ENCODE results near the gene NDE1.
"Not testable (repeated sequence)": the region's sequence is repeated elsewhere in the genome, so short reads cannot be mapped to it uniquely, and the experiment has no call there.

NDE1 gene

GRCh38 chr16:15653227-15653626, 3.2 kb downstream of the NDE1 start:
- no peak for DNase-seq

- no peak for DNase-seq
Measured at GRCh38 chr16:15654591-15654990, 4.5 kb downstream of the NDE1 start.

- DNase-seq = not testable (repeated sequence)
Measured at GRCh38 chr16:15655561-15655960, 5.5 kb downstream of the NDE1 start.

GRCh38 chr16:15658149-15658548, 8.1 kb downstream of the NDE1 start:
- DNase-seq = no peak

GRCh38 chr16:15658556-15658955, 8.5 kb downstream of the NDE1 start:
- DNase-seq = no peak

GRCh38 chr16:15660203-15660601, 10.2 kb downstream of the NDE1 start:
- no peak for DNase-seq

- no peak for DNase-seq
Measured at GRCh38 chr16:15665107-15665506, 15.1 kb downstream of the NDE1 start.

- no peak for DNase-seq
Measured at GRCh38 chr16:15667091-15667742, 17.2 kb downstream of the NDE1 start.

GRCh38 chr16:15671530-15672117, 21.6 kb downstream of the NDE1 start:
- no peak for DNase-seq

GRCh38 chr16:15672127-15672513, 22.1 kb downstream of the NDE1 start:
- not testable (repeated sequence) for DNase-seq

GRCh38 chr16:15672514-15673167, 22.6 kb downstream of the NDE1 start:
- DNase-seq = no peak

GRCh38 chr16:15674571-15674970, 24.5 kb downstream of the NDE1 start:
- no peak for DNase-seq

- DNase-seq = no peak
Measured at GRCh38 chr16:15676506-15676905, 26.5 kb downstream of the NDE1 start.

GRCh38 chr16:15677447-15677846, 27.4 kb downstream of the NDE1 start:
- no peak for DNase-seq

GRCh38 chr16:15682105-15682570, 32.1 kb downstream of the NDE1 start:
- no peak for DNase-seq

- no peak for DNase-seq
Measured at GRCh38 chr16:15686287-15686686, 36.2 kb downstream of the NDE1 start.

- no peak for DNase-seq
Measured at GRCh38 chr16:15689290-15689689, 39.2 kb downstream of the NDE1 start.

- DNase-seq = no peak
Measured at GRCh38 chr16:15690296-15690695, 40.3 kb downstream of the NDE1 start.

GRCh38 chr16:15691046-15691445, 41.0 kb downstream of the NDE1 start:
- DNase-seq = no peak

GRCh38 chr16:15692508-15692907, 42.5 kb downstream of the NDE1 start:
- DNase-seq = not testable (repeated sequence)

GRCh38 chr16:15694499-15694898, 44.5 kb downstream of the NDE1 start:
- DNase-seq = no peak

GRCh38 chr16:15699819-15700218, 49.8 kb downstream of the NDE1 start:
- no peak for DNase-seq

GRCh38 chr16:15701367-15701766, 51.3 kb downstream of the NDE1 start:
- no peak for DNase-seq

Data from cerebellar nuclear complex (tissue), 1 donor.